ENCODE measurements around the gene ANKMY1. TPM values are rescaled to one million over a fixed set of nuclear protein-coding genes. Genes with fewer than 3 reads are reported as not detected.

ANKMY1 gene
- total RNA-seq, 3 donors from 2014 or later (not counting 1 experiment from before 2014, with no cell fraction given): 43.8 to 51.5 (median 46.6) TPM

DNA sequence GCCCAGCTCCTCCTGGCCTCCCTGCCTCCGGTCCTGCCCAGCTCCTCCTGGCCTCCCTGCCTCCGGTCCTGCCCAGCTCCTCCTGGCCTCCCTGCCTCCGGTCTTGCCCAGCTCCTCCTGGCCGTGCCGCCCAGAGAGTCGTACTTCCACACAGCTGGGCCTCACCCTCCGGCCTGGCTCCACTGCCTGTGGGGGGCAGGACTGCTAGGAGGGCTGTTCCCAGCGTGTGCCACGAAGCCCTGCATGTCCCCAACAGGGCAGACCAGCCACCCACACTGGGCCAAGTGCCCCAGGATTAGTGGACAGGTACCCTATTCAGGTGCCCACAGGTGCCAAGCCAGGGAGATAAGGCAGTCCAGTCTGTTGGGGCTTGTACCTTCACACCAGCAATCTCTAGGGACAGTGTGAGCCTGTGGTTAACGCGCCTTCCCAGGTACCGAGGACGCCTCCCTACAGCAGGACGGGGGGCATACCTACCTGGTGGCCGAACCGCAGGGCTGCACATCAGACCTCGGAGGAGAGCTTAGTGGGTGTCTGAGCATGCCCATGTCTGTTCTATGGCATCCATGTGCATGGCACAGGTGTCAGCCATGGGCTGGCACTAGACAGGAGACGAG lies 117.0 kb downstream of the ANKMY1 start:
- intact Hi-C loops (cut with micrococcal nuclease): no loop called here
- no peak overlapping the region for H3K27ac Mint-ChIP-seq
- Histone ChIP-seq H3K27ac (ENCODE audit: low read length) (no peak overlapping the region), H3K27me3 (ENCODE audit: control insufficient read depth, insufficient read depth, low read length) (peaks cover 18% of the 10 kb centered on the region), H3K4me1 (ENCODE audit: control insufficient read depth, insufficient read depth, low read length) (peaks cover 12% of the 10 kb centered on the region), H3K4me3 (ENCODE audit: low read length) (no peak overlapping the region), H3K9me3 (ENCODE audit: control insufficient read depth, insufficient read depth, low read length) (no peaks in the 10 kb centered on the region), H3K36me3 (ENCODE audit: control insufficient read depth, insufficient read depth, low read length) (no peaks in the 10 kb centered on the region)
- H3K36me3 Mint-ChIP-seq: no peaks in the 10 kb centered on the region
- ATAC-seq (no peak), DNase-seq (no peak)
- TF ChIP-seq, protein P1, sequence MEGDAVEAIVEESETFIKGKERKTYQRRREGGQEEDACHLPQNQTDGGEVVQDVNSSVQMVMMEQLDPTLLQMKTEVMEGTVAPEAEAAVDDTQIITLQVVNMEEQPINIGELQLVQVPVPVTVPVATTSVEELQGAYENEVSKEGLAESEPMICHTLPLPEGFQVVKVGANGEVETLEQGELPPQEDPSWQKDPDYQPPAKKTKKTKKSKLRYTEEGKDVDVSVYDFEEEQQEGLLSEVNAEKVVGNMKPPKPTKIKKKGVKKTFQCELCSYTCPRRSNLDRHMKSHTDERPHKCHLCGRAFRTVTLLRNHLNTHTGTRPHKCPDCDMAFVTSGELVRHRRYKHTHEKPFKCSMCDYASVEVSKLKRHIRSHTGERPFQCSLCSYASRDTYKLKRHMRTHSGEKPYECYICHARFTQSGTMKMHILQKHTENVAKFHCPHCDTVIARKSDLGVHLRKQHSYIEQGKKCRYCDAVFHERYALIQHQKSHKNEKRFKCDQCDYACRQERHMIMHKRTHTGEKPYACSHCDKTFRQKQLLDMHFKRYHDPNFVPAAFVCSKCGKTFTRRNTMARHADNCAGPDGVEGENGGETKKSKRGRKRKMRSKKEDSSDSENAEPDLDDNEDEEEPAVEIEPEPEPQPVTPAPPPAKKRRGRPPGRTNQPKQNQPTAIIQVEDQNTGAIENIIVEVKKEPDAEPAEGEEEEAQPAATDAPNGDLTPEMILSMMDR (IDR thresholded peaks at IDR 0.05): no peak
- 85% methylated on average over 17 of the region's 18 CpGs for WGBS (ENCODE audit: insufficient coverage)
- peaks cover 4 to 8% of the 10 kb centered on the region in 2 donors for H3K27me3 Mint-ChIP-seq (ENCODE audit: low read depth in 2 of 2)
- no peak overlapping the region for H3K4me3 Mint-ChIP-seq
- no peaks in the 10 kb centered on the region for H3K9me3 Mint-ChIP-seq
- peaks cover 0 to 9% of the 10 kb centered on the region in 2 donors for H3K4me1 Mint-ChIP-seq

DNA sequence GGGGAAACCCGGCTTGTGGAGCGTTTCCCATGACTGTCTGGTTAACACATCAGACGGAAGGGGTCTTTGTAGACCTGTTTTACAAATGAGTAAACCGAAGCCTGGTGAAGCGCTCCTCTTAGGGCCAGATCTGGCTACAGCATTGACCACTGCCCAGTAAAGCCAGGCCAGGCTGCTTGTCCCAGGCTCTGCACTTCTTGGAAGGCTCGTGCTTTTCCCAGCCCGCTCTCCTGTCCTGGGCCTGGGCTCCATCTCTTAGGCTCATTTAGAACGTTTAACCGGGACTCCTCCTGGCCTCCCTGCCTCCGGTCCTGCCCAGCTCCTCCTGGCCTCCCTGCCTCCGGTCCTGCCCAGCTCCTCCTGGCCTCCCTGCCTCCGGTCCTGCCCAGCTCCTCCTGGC lies 117.5 kb downstream of the ANKMY1 start:
- 90% methylated on average over 9 of the region's 12 CpGs for WGBS (ENCODE audit: insufficient coverage)
- H3K27ac Mint-ChIP-seq: no peak overlapping the region
- H3K27me3 ChIP-seq (ENCODE audit: control insufficient read depth, insufficient read depth, low read length): peaks cover 18% of the 10 kb centered on the region
- H3K9me3 Mint-ChIP-seq: no peaks in the 10 kb centered on the region
- H3K36me3 ChIP-seq (ENCODE audit: control insufficient read depth, insufficient read depth, low read length): no peaks in the 10 kb centered on the region
- peaks cover 4 to 8% of the 10 kb centered on the region in 2 donors for H3K27me3 Mint-ChIP-seq (ENCODE audit: low read depth in 2 of 2)
- intact Hi-C loops (cut with micrococcal nuclease): no loop called here
- ATAC-seq (no peak), DNase-seq (no peak)
- no peaks in the 10 kb centered on the region for H3K9me3 ChIP-seq (ENCODE audit: control insufficient read depth, insufficient read depth, low read length)
- H3K4me1 ChIP-seq (ENCODE audit: control insufficient read depth, insufficient read depth, low read length): peaks cover 12% of the 10 kb centered on the region
- H3K36me3 Mint-ChIP-seq: no peaks in the 10 kb centered on the region
- peaks cover 0 to 9% of the 10 kb centered on the region in 2 donors for H3K4me1 Mint-ChIP-seq
- no peak overlapping the region for H3K4me3 Mint-ChIP-seq
- TF ChIP-seq, protein P1 (IDR thresholded peaks at IDR 0.05): no peak
- no peak overlapping the region for H3K4me3 ChIP-seq (ENCODE audit: low read length)
- H3K27ac ChIP-seq (ENCODE audit: low read length): no peak overlapping the region

DNA sequence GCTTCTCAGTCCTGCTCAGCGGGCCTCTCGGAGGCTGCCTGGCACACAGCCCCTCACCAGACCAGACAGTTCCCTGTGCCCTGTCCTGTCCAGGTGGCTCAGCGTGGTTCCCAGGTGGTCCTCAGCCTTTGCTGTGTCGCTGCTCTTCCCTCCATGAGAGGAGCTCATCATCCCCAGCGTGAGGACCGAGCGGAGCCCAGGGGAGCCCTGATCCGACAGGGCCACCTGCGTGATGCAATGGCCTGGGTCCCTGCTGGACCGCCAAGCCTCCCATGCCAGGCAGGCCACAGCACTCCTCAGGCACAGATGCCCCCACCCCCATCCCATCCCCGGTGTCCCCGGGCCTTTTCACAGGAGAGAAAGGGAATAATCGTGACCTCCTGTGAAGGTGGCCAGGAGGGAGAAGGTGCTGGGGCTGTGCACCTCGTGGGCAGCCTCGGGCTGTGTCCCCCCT lies 118.1 kb downstream of the ANKMY1 start:
- H3K36me3 Mint-ChIP-seq: no peaks in the 10 kb centered on the region
- H3K4me1 Mint-ChIP-seq: peaks cover 0 to 11% of the 10 kb centered on the region in 2 donors
- no peaks in the 10 kb centered on the region for H3K9me3 ChIP-seq (ENCODE audit: control insufficient read depth, insufficient read depth, low read length)
- H3K27me3 Mint-ChIP-seq (ENCODE audit: low read depth in 2 of 2): peaks cover 4 to 8% of the 10 kb centered on the region in 2 donors
- no peak for DNase-seq
- no peak overlapping the region for H3K4me3 ChIP-seq (ENCODE audit: low read length)
- WGBS (ENCODE audit: insufficient coverage): 94% methylated on average over 12 of the region's 15 CpGs
- H3K36me3 ChIP-seq (ENCODE audit: control insufficient read depth, insufficient read depth, low read length): no peaks in the 10 kb centered on the region
- intact Hi-C loops (cut with micrococcal nuclease): loop anchor here (5.0 kb wide), 1 partner anchor 287 kb away; no protein-coding TSS in a partner anchor
- H3K9me3 Mint-ChIP-seq: no peaks in the 10 kb centered on the region
- no peak for ATAC-seq
- TF ChIP-seq, protein P1 (IDR thresholded peaks at IDR 0.05): no peak
- H3K27ac ChIP-seq (ENCODE audit: low read length): no peak overlapping the region
- peaks cover 19% of the 10 kb centered on the region for H3K27me3 ChIP-seq (ENCODE audit: control insufficient read depth, insufficient read depth, low read length)
- no peak overlapping the region for H3K27ac Mint-ChIP-seq
- peaks cover 14% of the 10 kb centered on the region for H3K4me1 ChIP-seq (ENCODE audit: control insufficient read depth, insufficient read depth, low read length)
- H3K4me3 Mint-ChIP-seq: no peak overlapping the region

All from natural killer cell (primary cell).